HepG2 (cell line): ENCODE data around the gene ACER3. TPM values are rescaled to one million over a fixed set of nuclear protein-coding genes. Genes with fewer than 3 reads are reported as not detected.

ENCODE experiments used
- DZIP1 ChIP-seq: sonication (generic); formaldehyde crosslinking; IDR thresholded peaks from 2 replicates; pipeline ENCODE4 v1.5.0; 2020; ENCODE audit warnings: mild to moderate bottlenecking, missing genetic modification reagents
- FOXK1 ChIP-seq: sonication (generic); formaldehyde crosslinking; IDR thresholded peaks from 2 replicates; pipeline ENCODE4 v1.4.0; 2020; ENCODE audit warnings: low read depth, missing genetic modification reagents, borderline replicate concordance
- FOXP4 ChIP-seq: sonication (generic); formaldehyde crosslinking; IDR thresholded peaks from 2 replicates; pipeline ENCODE4 v1.4.0; 2020; ENCODE audit warnings: missing genetic modification reagents
- HHEX ChIP-seq: IDR thresholded peaks from 2 replicates; pipeline ENCODE4 v1.6.1; 2016; ENCODE audit warnings: control low read depth
- KLF11 ChIP-seq: IDR thresholded peaks from 2 replicates; pipeline ENCODE4 v1.6.1; 2016; ENCODE audit warnings: missing compliant biosample characterization
- MEF2D ChIP-seq: sonication (generic); formaldehyde crosslinking; IDR thresholded peaks from 2 replicates; pipeline ENCODE4 v1.5.1; 2020; ENCODE audit warnings: mild to moderate bottlenecking, missing genetic modification reagents
- MXI1 ChIP-seq: IDR thresholded peaks from 3 replicates; pipeline ENCODE4 v1.6.1; 2012; ENCODE audit warnings: low read depth, low read length, inconsistent platforms, borderline replicate concordance
- NCOA5 ChIP-seq: sonication (generic); formaldehyde crosslinking; IDR thresholded peaks from 2 replicates; pipeline ENCODE4 v1.4.0; 2020; ENCODE audit warnings: missing genetic modification reagents
- NFE2L1 ChIP-seq: sonication (generic); formaldehyde crosslinking; IDR thresholded peaks from 2 replicates; pipeline ENCODE4 v1.4.0; 2020; ENCODE audit warnings: missing genetic modification reagents, mild to moderate bottlenecking, borderline replicate concordance
- PAF1 ChIP-seq: IDR thresholded peaks from 2 replicates; pipeline ENCODE4 v1.6.1; 2016; ENCODE audit warnings: missing genetic modification reagents, missing compliant biosample characterization
- RORA ChIP-seq: sonication (generic); formaldehyde crosslinking; IDR thresholded peaks from 2 replicates; pipeline ENCODE4 v1.5.0; 2020; ENCODE audit warnings: mild to moderate bottlenecking, missing genetic modification reagents, moderate library complexity
- TCF12 ChIP-seq, 2 experiments: fragments of 450-650 bp in 1 of 2; sonication (generic) in 1 of 2; formaldehyde crosslinking in 1 of 2; IDR thresholded peaks; 2 replicates each; pipeline versions ENCODE4 v1.6.1 to v1.8.0; 2017 to 2022; ENCODE audit warnings: antibody characterized with exemption in 1 of 2, mild to moderate bottlenecking in 1 of 2, missing genetic modification reagents in 1 of 2, moderate library complexity in 1 of 2
- TCF7 ChIP-seq: sonication (generic); IDR thresholded peaks from 2 replicates; pipeline ENCODE4 v1.6.1; 2016; ENCODE audit warnings: antibody characterized with exemption, low read depth
- TOE1 ChIP-seq: sonication (generic); formaldehyde crosslinking; IDR thresholded peaks from 2 replicates; pipeline ENCODE4 v1.4.0; 2020; ENCODE audit warnings: mild to moderate bottlenecking, missing genetic modification reagents
- ZFP36L1 ChIP-seq: sonication (generic); formaldehyde crosslinking; IDR thresholded peaks from 2 replicates; pipeline ENCODE4 v1.8.0; 2022; ENCODE audit warnings: mild to moderate bottlenecking, missing genetic modification reagents, moderate library complexity
- ZNF251 ChIP-seq: sonication (generic); formaldehyde crosslinking; IDR thresholded peaks from 2 replicates; pipeline ENCODE4 v1.9.0; 2021; ENCODE audit warnings: mild to moderate bottlenecking, missing genetic modification reagents
- ZNF253 ChIP-seq: sonication (generic); formaldehyde crosslinking; IDR thresholded peaks from 2 replicates; pipeline ENCODE4 v1.8.0; 2022; ENCODE audit warnings: mild to moderate bottlenecking, missing genetic modification reagents, borderline replicate concordance
- ZNF274 ChIP-seq: sonication (generic); formaldehyde crosslinking; IDR thresholded peaks from 2 replicates; pipeline ENCODE4 v1.5.1; 2020; ENCODE audit warnings: mild to moderate bottlenecking, missing genetic modification reagents
- ZNF280B ChIP-seq: sonication (generic); formaldehyde crosslinking; IDR thresholded peaks from 2 replicates; pipeline ENCODE4 v1.5.0; 2020; ENCODE audit warnings: missing genetic modification reagents, mild to moderate bottlenecking, borderline replicate concordance
- ZNF333 ChIP-seq: sonication (generic); formaldehyde crosslinking; IDR thresholded peaks from 2 replicates; pipeline ENCODE4 v1.4.0; 2020; ENCODE audit warnings: mild to moderate bottlenecking, missing genetic modification reagents, borderline replicate concordance
- ZNF468 ChIP-seq: sonication (generic); formaldehyde crosslinking; IDR thresholded peaks from 2 replicates; pipeline ENCODE4 v1.8.0; 2022; ENCODE audit warnings: mild to moderate bottlenecking, moderate library complexity, missing genetic modification reagents
- ZNF672 ChIP-seq: sonication (generic); formaldehyde crosslinking; IDR thresholded peaks from 2 replicates; pipeline ENCODE4 v1.8.1; 2022; ENCODE audit warnings: missing genetic modification reagents
- ZNF800 ChIP-seq: sonication (generic); formaldehyde crosslinking; IDR thresholded peaks from 2 replicates; pipeline ENCODE4 v1.4.0; 2020; ENCODE audit warnings: missing genetic modification reagents
- ZSCAN30 ChIP-seq: sonication (generic); formaldehyde crosslinking; IDR thresholded peaks from 2 replicates; pipeline ENCODE4 v1.5.0; 2020; ENCODE audit warnings: mild to moderate bottlenecking, missing genetic modification reagents
- ZSCAN9 ChIP-seq: IDR thresholded peaks from 2 replicates; pipeline ENCODE4 v1.6.1; 2016; ENCODE audit warnings: borderline replicate concordance
- polyA plus RNA-seq, 8 experiments: library from polyadenylated mRNA; depleted of rRNA in 3 of 8; stranded (reverse) in 7 of 8; unstranded in 1 of 8; fragments of >200 nt; fragmentation: Illumina TruSeq in 4 of 8; extraction: Trizol in 4 of 8; gene quantifications; 2 replicates each; pipeline versions ENCODE4 v1.2.1 to v1.2.3, GENCODE V29; 2011 to 2016; ENCODE audit warnings: low read depth in 4 of 8, missing spikeins in 1 of 8, mixed read lengths in 1 of 8; ENCODE audit not compliant: insufficient read depth in 1 of 8
- total RNA-seq, 5 experiments: library from RNA; depleted of rRNA; stranded (reverse); fragments of >200 nt; fragmentation: Illumina TruSeq; extraction: Trizol; gene quantifications; 2 replicates each; pipeline ENCODE4 v1.2.3, GENCODE V29; 2016; ENCODE audit warnings: low read depth in 1 of 5

The ACER3 gene
- total and polyA plus RNA-seq, 2 of the 13 experiments (the other 11 are each of a cell fraction or from before 2014, with no cell fraction given) = 6.0 to 9.8 TPM

GRCh38 chr11:77036398-77036797 lies 175.7 kb downstream of the ACER3 start (continued):
- no peak for TF ChIP-seq DZIP1 (CRISPR knock-in tag)
- no peak for TF ChIP-seq TOE1 (CRISPR knock-in tag)
- peak; percentile 30; the same call in 1 of the 2 replicates for TF ChIP-seq FOXK1
- TF ChIP-seq RORA = no peak
- no peak for TF ChIP-seq ZNF468 (CRISPR knock-in tag)
- no peak for TF ChIP-seq ZNF253 (CRISPR knock-in tag)
- no peak for TF ChIP-seq NFE2L1
- no peak for TF ChIP-seq KLF11 (CRISPR knock-in tag)
- TF ChIP-seq PAF1 (CRISPR knock-in tag) = no peak
- no peak for TF ChIP-seq ZNF280B (CRISPR knock-in tag)
- no peak for TF ChIP-seq ZSCAN30 (CRISPR knock-in tag)
- TF ChIP-seq MXI1 = no peak
- TF ChIP-seq ZFP36L1 = no peak
- TF ChIP-seq ZSCAN9 (CRISPR knock-in tag) = no peak
- peak; percentile 85 for TF ChIP-seq TCF7
- peak; percentile 99 for TF ChIP-seq HHEX
- TF ChIP-seq TCF12 (IDR thresholded peaks at IDR 0.05) = no peak
- no peak for TF ChIP-seq TCF12 (CRISPR knock-in tag; IDR thresholded peaks at IDR 0.05)
- TF ChIP-seq ZNF333 = no peak
- TF ChIP-seq FOXP4 = peak; percentile 87
- TF ChIP-seq ZNF800 (CRISPR knock-in tag) = no peak
- no peak for TF ChIP-seq NCOA5 (CRISPR knock-in tag)
- TF ChIP-seq ZNF251 (CRISPR knock-in tag) = no peak
- no peak for TF ChIP-seq ZNF672 (CRISPR knock-in tag)
- TF ChIP-seq ZNF274 (CRISPR knock-in tag) = no peak
- TF ChIP-seq MEF2D (CRISPR knock-in tag) = no peak
